NCI-H1092 (cell line): ENCODE data around the gene QKI.
"Not testable (repeated sequence)": the region's sequence is repeated elsewhere in the genome, so short reads cannot be mapped to it uniquely, and the experiment has no call there.

Experiments used
- DNase-seq: peaks from one replicate; lab custom pipeline; 2025; lab: John Stamatoyannopoulos, UW

QKI gene

GRCh38 chr6:163579111-163579879 is 164.8 kb downstream of the QKI start:
- DNase-seq = no peak

- no peak for DNase-seq
These were observed 165.4 kb downstream of the QKI start for GRCh38 chr6:163579880-163580295.

GRCh38 chr6:163580311-163581030 is 166.0 kb downstream of the QKI start:
- DNase-seq = no peak

- no peak for DNase-seq
These were observed 169.0 kb downstream of the QKI start for GRCh38 chr6:163583558-163583957.

GRCh38 chr6:163585932-163586437 is 171.5 kb downstream of the QKI start:
- DNase-seq = no peak

GRCh38 chr6:163586888-163587287 is 172.4 kb downstream of the QKI start:
- no peak for DNase-seq

GRCh38 chr6:163588220-163588919 is 173.9 kb downstream of the QKI start:
- no peak for DNase-seq

GRCh38 chr6:163589387-163589786 is 174.9 kb downstream of the QKI start:
- no peak for DNase-seq

- not testable (repeated sequence) for DNase-seq
These were observed 175.6 kb downstream of the QKI start for GRCh38 chr6:163590132-163590531.

GRCh38 chr6:163592872-163593271 is 178.4 kb downstream of the QKI start:
- no peak for DNase-seq

- DNase-seq = no peak
These were observed 181.7 kb downstream of the QKI start for GRCh38 chr6:163596174-163596573.

GRCh38 chr6:163599136-163599535 is 184.6 kb downstream of the QKI start:
- DNase-seq = no peak

GRCh38 chr6:163599684-163600083 is 185.2 kb downstream of the QKI start:
- no peak for DNase-seq

- no peak for DNase-seq
These were observed 185.8 kb downstream of the QKI start for GRCh38 chr6:163600331-163600730.

GRCh38 chr6:163600781-163601180 is 186.3 kb downstream of the QKI start:
- no peak for DNase-seq

GRCh38 chr6:163602851-163603250 is 188.3 kb downstream of the QKI start:
- no peak for DNase-seq

- no peak for DNase-seq
These were observed 188.9 kb downstream of the QKI start for GRCh38 chr6:163603395-163603794.

- DNase-seq = no peak
These were observed 191.0 kb downstream of the QKI start for GRCh38 chr6:163605385-163606097.

- DNase-seq = no peak
These were observed 193.3 kb downstream of the QKI start for GRCh38 chr6:163607792-163608191.

GRCh38 chr6:163608204-163608644 is 193.7 kb downstream of the QKI start:
- DNase-seq = no peak

- no peak for DNase-seq
These were observed 197.7 kb downstream of the QKI start for GRCh38 chr6:163612200-163612599.

GRCh38 chr6:163613025-163613424 is 198.5 kb downstream of the QKI start:
- no peak for DNase-seq
